Kidney (tissue), 14 donors: ENCODE results near the gene OR51E1. TPM values are rescaled to one million over a fixed set of nuclear protein-coding genes. Genes with fewer than 3 reads are reported as not detected.

Experiments
- DNase-seq, 5 donors: peaks; one replicate each; pipeline ENCODE4 v3.0.0-alpha.2; 2013 to 2020
- FAIRE-seq: peaks from 2 replicates; lab custom pipeline; 2012; peaks lifted over from hg19 to GRCh38; lab: Jason Lieb, UNC
- H3K27ac ChIP-seq, 2 donors: one replicate each; pipeline ENCODE4 v1.7.0; 2013; ENCODE audit warnings: low read depth in 2 of 2, low read length in 2 of 2, inconsistent platforms in 1 of 2
- H3K27me3 ChIP-seq: one replicate; pipeline ENCODE4 v1.7.1; 2013; ENCODE audit warnings: low read length, inconsistent platforms; ENCODE audit not compliant: control insufficient read depth, insufficient read depth
- H3K36me3 ChIP-seq, 3 donors: one replicate each; pipeline versions ENCODE4 v1.7.0 to v1.7.1; 2013; ENCODE audit warnings: low read length in 3 of 3, control low read depth in 1 of 3, inconsistent platforms in 1 of 3; ENCODE audit not compliant: insufficient read depth in 3 of 3, control insufficient read depth in 2 of 3
- H3K4me1 ChIP-seq, 3 donors: one replicate each; pipeline versions ENCODE4 v1.7.0 to v1.7.1; 2013; ENCODE audit warnings: low read length in 3 of 3, inconsistent platforms in 1 of 3, low read depth in 1 of 3; ENCODE audit not compliant: control insufficient read depth in 2 of 3, insufficient read depth in 2 of 3
- H3K4me3 ChIP-seq, 3 donors: one replicate each; pipeline versions ENCODE4 v1.7.0 to v1.8.1; 2013; ENCODE audit warnings: low read length in 3 of 3, control low read depth in 1 of 3, inconsistent platforms in 1 of 3
- H3K9ac ChIP-seq, 3 donors: one replicate each; pipeline versions ENCODE4 v1.7.0 to v1.7.1; 2013; ENCODE audit warnings: low read length in 3 of 3, control low read depth in 1 of 3, inconsistent platforms in 1 of 3
- H3K9me3 ChIP-seq, 3 donors: one replicate each; pipeline versions ENCODE4 v1.7.0 to v1.7.1; 2013; ENCODE audit warnings: low read length in 3 of 3, control low read depth in 1 of 3, inconsistent platforms in 1 of 3; ENCODE audit not compliant: control insufficient read depth in 2 of 3, insufficient read depth in 1 of 3
- CTCF ChIP-seq: IDR thresholded peaks from 3 replicates; pipeline ENCODE4 v1.5.1; 2012; ENCODE audit warnings: mild to moderate bottlenecking, moderate library complexity, borderline replicate concordance; ENCODE audit not compliant: insufficient read depth; ENCODE audit errors: extremely low read depth
- intact Hi-C: fragments of 100-400 bp; cut with DNase I; formaldehyde crosslinking; loops from one replicate; pipeline ENCODE4 v1.11.1; 2022
- polyA plus RNA-seq: library from polyadenylated mRNA; stranded (reverse); fragments of 350-450 nt; fragmentation: Illumina TruSeq; extraction: RNeasy Lipid Tissue Mini Kit (QIAGEN cat#74804); gene quantifications from one replicate; pipeline ENCODE4 v1.2.3, GENCODE V29; 2014; ENCODE audit warnings: low read depth, low replicate concordance; ENCODE audit not compliant: insufficient read depth
- total RNA-seq: library from RNA; stranded (reverse); fragmentation: NEBNext Ultra II Directional; extraction: Animal tissue kit (Norgen Biotek cat#: 25700); gene quantifications from one replicate; pipeline ENCODE4 v1.2.1, GENCODE V29; 2021
- donor health status: control.
- donor health status: control.
- donor health status: control.
- donor health status: control.
- donor health status: control.
- donor health status: DM: yes; HTN: yes; CAD: no.
- donor health status: Normal renal cell carcinoma (clear cell type).

Gene OR51E1
- total and polyA plus RNA-seq, 2 donors from 2014 or later = 1.4 to 1.7 TPM

- Histone ChIP-seq H3K36me3 (no peaks in the 10 kb centered on the region), H3K4me3 (no peak overlapping the region), H3K9me3 (no peaks in the 10 kb centered on the region), H3K4me1 (peaks cover 0 to 9% (median 0%) of the 10 kb centered on the region in 3 donors), H3K9ac (no peak overlapping the region), H3K27me3 (no peaks in the 10 kb centered on the region), H3K27ac (no peak overlapping the region)
- intact Hi-C loops = no loop called here
- DNase-seq (no peak), FAIRE-seq (no peak)
- no peak for TF ChIP-seq CTCF
Measured at GRCh38 chr11:4700436-4700820, 56.6 kb downstream of the OR51E1 start.

- H3K36me3 ChIP-seq = no peaks in the 10 kb centered on the region
- DNase-seq (peak in 4 of 5 donors; percentile 57 to 90 (median 80)), FAIRE-seq (no peak)
- peaks cover 0 to 9% (median 0%) of the 10 kb centered on the region in 3 donors for H3K4me1 ChIP-seq
- TF ChIP-seq CTCF = no peak
- no peak within 1 kb of the TSS for H3K4me3 ChIP-seq
- no peak within 1 kb of the TSS for H3K27ac ChIP-seq
- intact Hi-C loops = no loop called here
- no peaks in the 10 kb centered on the region for H3K27me3 ChIP-seq
- H3K9me3 ChIP-seq = no peaks in the 10 kb centered on the region
- H3K9ac ChIP-seq = no peak within 1 kb of the TSS
Measured at GRCh38 chr11:4704054-4704789, 60.4 kb downstream of the OR51E1 start, which contains the start of gene MMP26. Gene MMP26 (plus strand): TSS chr11:4704784.

- peaks cover 0 to 9% (median 0%) of the 10 kb centered on the region in 3 donors for H3K4me1 ChIP-seq
- H3K36me3 ChIP-seq = no peaks in the 10 kb centered on the region
- no peaks in the 10 kb centered on the region for H3K9me3 ChIP-seq
- DNase-seq (peak in 2 of 5 donors; percentile 43 to 72), FAIRE-seq (no peak)
- H3K9ac ChIP-seq = no peak overlapping the region
- no peak overlapping the region for H3K27ac ChIP-seq
- intact Hi-C loops = no loop called here
- H3K27me3 ChIP-seq = no peaks in the 10 kb centered on the region
- no peak overlapping the region for H3K4me3 ChIP-seq
- no peak for TF ChIP-seq CTCF
Measured at GRCh38 chr11:4704790-4705334, 61.1 kb downstream of the OR51E1 start.

Other genes with a start within 250 kb of the OR51E1 start
- gene OR52K2, start 194.7 kb upstream of the OR51E1 start, total RNA-seq = not detected
- gene OR52K2, start 194.7 kb upstream of the OR51E1 start, polyA plus RNA-seq = not detected
- gene OR52K1, start 161.3 kb upstream of the OR51E1 start, total RNA-seq = not detected
- gene OR52K1, start 161.3 kb upstream of the OR51E1 start, polyA plus RNA-seq = not detected
- gene OR52M1, start 98.8 kb upstream of the OR51E1 start, total RNA-seq = not detected
- gene OR52M1, start 98.8 kb upstream of the OR51E1 start, polyA plus RNA-seq = not detected
- gene OR52I2, start 62.2 kb upstream of the OR51E1 start, total RNA-seq = not detected
- gene OR52I2, start 62.2 kb upstream of the OR51E1 start, polyA plus RNA-seq = not detected
- gene OR52I1, start 49.9 kb upstream of the OR51E1 start, total RNA-seq = not detected
- gene OR52I1, start 49.9 kb upstream of the OR51E1 start, polyA plus RNA-seq = not detected
- 18.3 TPM for gene TRIM68, start 35.8 kb upstream of the OR51E1 start, total RNA-seq
- gene TRIM68, start 35.8 kb upstream of the OR51E1 start, polyA plus RNA-seq = 11.3 TPM
- not detected for gene OR51D1, start 6.5 kb upstream of the OR51E1 start, total RNA-seq
- gene OR51D1, start 6.5 kb upstream of the OR51E1 start, polyA plus RNA-seq = not detected
- gene OR51E2, start 53.9 kb downstream of the OR51E1 start, total RNA-seq = 1.2 TPM
- gene OR51E2, start 53.9 kb downstream of the OR51E1 start, polyA plus RNA-seq = 0.95 TPM
- not detected for gene MMP26, start 60.8 kb downstream of the OR51E1 start, total RNA-seq
- gene MMP26, start 60.8 kb downstream of the OR51E1 start, polyA plus RNA-seq = not detected
- not detected for gene OR51F1, start 126.0 kb downstream of the OR51E1 start, total RNA-seq
- gene OR51F1, start 126.0 kb downstream of the OR51E1 start, polyA plus RNA-seq = not detected
- not detected for gene OR52R1, start 160.4 kb downstream of the OR51E1 start, total RNA-seq
- not detected for gene OR52R1, start 160.4 kb downstream of the OR51E1 start, polyA plus RNA-seq
- not detected for gene OR51F2, start 177.3 kb downstream of the OR51E1 start, total RNA-seq
- not detected for gene OR51F2, start 177.3 kb downstream of the OR51E1 start, polyA plus RNA-seq
- not detected for gene OR51S1, start 205.2 kb downstream of the OR51E1 start, total RNA-seq
- gene OR51S1, start 205.2 kb downstream of the OR51E1 start, polyA plus RNA-seq = not detected
- gene OR51T1, start 237.9 kb downstream of the OR51E1 start, total RNA-seq = not detected
- not detected for gene OR51T1, start 237.9 kb downstream of the OR51E1 start, polyA plus RNA-seq